ENCODE data around the gene KIAA1210. TPM values are rescaled to one million over a fixed set of nuclear protein-coding genes. Genes with fewer than 3 reads are reported as not detected.

Gene KIAA1210
- total RNA-seq, 1 experiment from 2014 or later = not detected

- Histone ChIP-seq H3K9me2 (ENCODE audit: insufficient read depth) (no peaks in the 10 kb centered on the region), H4K20me1 (ENCODE audit: insufficient read depth) (no peaks in the 10 kb centered on the region), H3K9me3 (ENCODE audit: insufficient read depth, low read depth) (no peaks in the 10 kb centered on the region), H3K4me3 (no peak overlapping the region), H2AFZ (no peak overlapping the region), H3K4me2 (no peak overlapping the region), H3K79me2 (ENCODE audit: low read depth) (no peaks in the 10 kb centered on the region), H3K27me3 (ENCODE audit: insufficient read depth, low read depth) (no peaks in the 10 kb centered on the region), H3F3A (ENCODE audit: insufficient read depth, low read depth) (peaks cover 4% of the 10 kb centered on the region; the same call in 1 of the 2 replicates), H3K36me3 (ENCODE audit: low read depth) (no peaks in the 10 kb centered on the region), H3K27ac (no peak overlapping the region), H3K4me1 (replicated peaks; ENCODE audit: insufficient read depth) (peaks cover 10% of the 10 kb centered on the region)
- TF ChIP-seq, protein P1, sequence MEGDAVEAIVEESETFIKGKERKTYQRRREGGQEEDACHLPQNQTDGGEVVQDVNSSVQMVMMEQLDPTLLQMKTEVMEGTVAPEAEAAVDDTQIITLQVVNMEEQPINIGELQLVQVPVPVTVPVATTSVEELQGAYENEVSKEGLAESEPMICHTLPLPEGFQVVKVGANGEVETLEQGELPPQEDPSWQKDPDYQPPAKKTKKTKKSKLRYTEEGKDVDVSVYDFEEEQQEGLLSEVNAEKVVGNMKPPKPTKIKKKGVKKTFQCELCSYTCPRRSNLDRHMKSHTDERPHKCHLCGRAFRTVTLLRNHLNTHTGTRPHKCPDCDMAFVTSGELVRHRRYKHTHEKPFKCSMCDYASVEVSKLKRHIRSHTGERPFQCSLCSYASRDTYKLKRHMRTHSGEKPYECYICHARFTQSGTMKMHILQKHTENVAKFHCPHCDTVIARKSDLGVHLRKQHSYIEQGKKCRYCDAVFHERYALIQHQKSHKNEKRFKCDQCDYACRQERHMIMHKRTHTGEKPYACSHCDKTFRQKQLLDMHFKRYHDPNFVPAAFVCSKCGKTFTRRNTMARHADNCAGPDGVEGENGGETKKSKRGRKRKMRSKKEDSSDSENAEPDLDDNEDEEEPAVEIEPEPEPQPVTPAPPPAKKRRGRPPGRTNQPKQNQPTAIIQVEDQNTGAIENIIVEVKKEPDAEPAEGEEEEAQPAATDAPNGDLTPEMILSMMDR (conservative IDR thresholded peaks at IDR 0.05) = no peak
- no peak for TF ChIP-seq EZH2 (IDR thresholded peaks at IDR 0.05; ENCODE audit: low read depth)
- ChIA-PET POLR2A (ENCODE audit: unreplicated experiment) (no interaction called here), CTCF (no interaction called here)
- intact Hi-C loops (cut with micrococcal nuclease; ENCODE audit: unreplicated experiment) = no loop called here
- no peak for DNase-seq
- BruUV-seq (replicated peaks) = no TSS peak
Measured at GRCh38 chrX:119151051-119151380, 23.4 kb upstream of the KIAA1210 start.

DNA sequence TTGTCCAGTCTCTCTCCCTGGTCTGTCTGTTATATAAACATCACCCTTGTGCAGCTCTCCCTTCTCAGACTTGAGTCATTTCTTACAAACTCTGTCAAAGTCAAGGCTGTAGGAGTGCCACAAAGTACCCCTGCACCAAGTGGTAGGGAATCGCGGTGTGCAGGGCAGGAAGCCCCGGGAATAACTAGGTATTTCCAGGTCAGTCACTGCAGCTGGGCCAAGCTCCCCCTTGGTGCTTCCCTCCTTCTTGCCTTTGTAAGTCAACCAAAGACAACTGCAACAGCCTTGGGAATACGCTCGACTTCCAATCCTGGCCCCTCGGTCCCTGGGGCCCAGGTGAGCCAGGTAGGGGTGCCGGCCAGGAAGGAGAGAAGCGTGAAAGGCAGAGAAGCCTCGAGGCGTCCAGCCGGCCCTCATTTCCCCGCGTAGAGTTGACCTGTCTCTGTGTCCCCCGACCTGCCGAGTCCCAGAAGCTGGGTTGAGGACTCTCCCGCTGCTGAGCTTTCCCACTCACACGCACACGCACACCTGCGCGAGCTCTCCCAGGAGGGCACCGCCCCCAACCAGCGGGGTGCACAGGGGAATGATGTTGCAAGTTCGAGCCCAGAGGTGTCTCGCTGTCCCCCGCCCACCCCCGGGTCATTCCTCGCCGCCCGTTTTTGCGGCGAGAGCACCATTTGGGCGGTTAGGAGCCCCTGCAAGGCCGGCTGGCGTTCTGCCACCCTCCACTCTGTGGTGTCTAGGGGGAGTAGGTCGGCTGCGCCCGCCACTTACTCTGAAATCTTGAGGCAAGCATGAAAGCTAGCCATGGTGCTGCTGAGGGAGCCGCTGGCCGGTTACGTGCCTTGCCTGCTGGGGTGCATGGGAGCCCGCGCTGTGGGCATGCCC is 22.8 kb upstream of the KIAA1210 start:
- Histone ChIP-seq H3K36me3 (ENCODE audit: low read depth) (no peaks in the 10 kb centered on the region), H3K27me3 (ENCODE audit: insufficient read depth, low read depth) (no peaks in the 10 kb centered on the region), H3K27ac (no peak overlapping the region), H3K4me3 (no peak overlapping the region), H3K9me3 (ENCODE audit: insufficient read depth, low read depth) (no peaks in the 10 kb centered on the region), H3K4me2 (no peak overlapping the region), H3K79me2 (ENCODE audit: low read depth) (no peaks in the 10 kb centered on the region), H2AFZ (no peak overlapping the region), H3K9me2 (ENCODE audit: insufficient read depth) (no peaks in the 10 kb centered on the region), H3K4me1 (replicated peaks; ENCODE audit: insufficient read depth) (peaks cover 4% of the 10 kb centered on the region), H4K20me1 (ENCODE audit: insufficient read depth) (no peaks in the 10 kb centered on the region), H3F3A (ENCODE audit: insufficient read depth, low read depth) (no peaks in the 10 kb centered on the region)
- TF ChIP-seq, protein P1 (conservative IDR thresholded peaks at IDR 0.05) = no peak
- TF ChIP-seq EZH2 (IDR thresholded peaks at IDR 0.05; ENCODE audit: low read depth) = no peak
- no peak for DNase-seq
- BruUV-seq (replicated peaks) = no TSS peak
- ChIA-PET POLR2A (ENCODE audit: unreplicated experiment) (no interaction called here), CTCF (no interaction called here)
- intact Hi-C loops (cut with micrococcal nuclease; ENCODE audit: unreplicated experiment) = no loop called here

DNA sequence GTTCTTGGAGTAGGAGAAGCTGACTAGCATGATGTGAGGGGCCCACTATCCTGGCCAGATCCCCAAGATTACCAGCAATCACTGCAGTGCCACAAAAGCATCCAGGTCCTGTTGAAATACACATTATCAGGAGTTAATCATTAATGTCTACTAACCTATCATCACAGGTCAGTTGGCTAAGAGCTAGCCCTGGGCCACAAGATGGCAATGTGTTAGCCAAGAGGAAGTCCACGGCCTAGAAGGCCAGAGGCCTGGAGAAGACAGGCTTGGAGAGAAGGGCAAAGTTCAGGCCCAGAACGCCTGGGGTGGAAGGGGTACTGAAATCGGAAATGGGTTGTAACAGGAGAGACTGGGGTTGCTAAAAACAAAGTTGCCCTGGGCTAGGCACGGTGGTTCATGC is 19.9 kb upstream of the KIAA1210 start:
- Histone ChIP-seq H3K27ac (no peak overlapping the region), H3F3A (ENCODE audit: insufficient read depth, low read depth) (no peaks in the 10 kb centered on the region), H4K20me1 (ENCODE audit: insufficient read depth) (no peaks in the 10 kb centered on the region), H3K9me3 (ENCODE audit: insufficient read depth, low read depth) (no peaks in the 10 kb centered on the region), H3K27me3 (ENCODE audit: insufficient read depth, low read depth) (no peaks in the 10 kb centered on the region), H3K4me1 (replicated peaks; ENCODE audit: insufficient read depth) (no peaks in the 10 kb centered on the region), H3K36me3 (ENCODE audit: low read depth) (no peaks in the 10 kb centered on the region), H3K79me2 (ENCODE audit: low read depth) (no peaks in the 10 kb centered on the region), H2AFZ (no peak overlapping the region), H3K9me2 (ENCODE audit: insufficient read depth) (no peaks in the 10 kb centered on the region), H3K4me3 (no peak overlapping the region), H3K4me2 (no peak overlapping the region)
- ChIA-PET CTCF (interaction anchor here (0.6 kb wide), 1 partner anchor 300 kb away, joined by 3 read pairs; no protein-coding TSS in a partner anchor), POLR2A (ENCODE audit: unreplicated experiment) (no interaction called here)
- intact Hi-C loops (cut with micrococcal nuclease; ENCODE audit: unreplicated experiment) = loop anchor here (5.0 to 10.0 kb wide), 2 partner anchors 35 to 337 kb away; no protein-coding TSS in a partner anchor
- no TSS peak for BruUV-seq (replicated peaks)
- TF ChIP-seq, protein P1 (conservative IDR thresholded peaks at IDR 0.05) = no peak
- no peak for TF ChIP-seq EZH2 (IDR thresholded peaks at IDR 0.05; ENCODE audit: low read depth)
- no peak for DNase-seq

All from PC-9 (cell line).